NCI-H82 (cell line): ENCODE data around the gene SERPIND1.
A peak's percentile ranks its signal among the peaks of the same experiment; 100 is the strongest.
"Not testable (repeated sequence)": the region's sequence is repeated elsewhere in the genome, so short reads cannot be mapped to it uniquely, and the experiment has no call there.

ENCODE experiments used
- DNase-seq: peaks from one replicate; lab custom pipeline; 2025; lab: John Stamatoyannopoulos, UW

Gene SERPIND1

DNA sequence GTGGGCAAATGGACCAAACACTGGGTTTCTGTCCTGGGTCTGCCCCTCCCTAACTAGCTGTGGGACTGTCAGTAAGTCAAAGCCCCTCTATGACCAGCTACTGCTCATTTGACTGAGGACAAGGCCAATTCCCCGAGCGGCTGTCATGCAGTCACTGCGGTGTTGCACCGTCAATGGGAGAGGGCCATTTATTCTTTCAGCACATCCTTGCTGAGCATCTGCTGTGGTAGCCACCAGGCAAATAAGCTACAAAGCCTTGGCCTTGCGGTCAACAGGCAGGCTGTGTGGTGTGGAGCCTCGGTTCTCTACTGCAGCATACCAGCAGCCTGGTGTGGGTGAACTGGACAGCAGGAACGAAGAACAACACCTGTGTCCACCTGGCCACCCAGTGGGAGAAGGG lies 25.8 kb upstream of the SERPIND1 start:
- DNase-seq = no peak

- DNase-seq = no peak
Observed at GRCh38 chr22:20748731-20749428, 25.0 kb upstream of the SERPIND1 start.

DNA sequence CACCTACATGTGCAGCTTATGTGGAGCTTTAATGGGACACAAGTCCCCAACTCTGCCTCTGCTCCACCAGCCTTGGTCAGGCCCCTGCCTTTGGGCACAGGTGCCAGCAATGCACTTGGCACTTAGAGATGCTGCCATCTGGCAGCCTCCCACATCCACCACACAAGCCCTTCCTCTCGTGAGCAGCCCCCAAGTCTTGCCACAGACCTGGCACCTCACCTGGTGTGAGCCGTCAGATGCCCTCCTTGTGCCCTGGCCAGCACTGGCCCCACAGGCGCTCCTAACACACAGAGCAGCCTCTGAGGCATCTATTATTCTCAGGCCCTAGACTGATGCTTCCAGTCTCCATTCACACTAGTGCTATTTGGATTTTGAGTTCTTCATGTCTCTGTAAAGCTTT lies 24.5 kb upstream of the SERPIND1 start:
- no peak for DNase-seq

GRCh38 chr22:20750461-20751184 lies 23.3 kb upstream of the SERPIND1 start:
- peak; percentile 28 for DNase-seq

GRCh38 chr22:20751185-20751851 lies 22.6 kb upstream of the SERPIND1 start:
- DNase-seq = peak; percentile 34

DNA sequence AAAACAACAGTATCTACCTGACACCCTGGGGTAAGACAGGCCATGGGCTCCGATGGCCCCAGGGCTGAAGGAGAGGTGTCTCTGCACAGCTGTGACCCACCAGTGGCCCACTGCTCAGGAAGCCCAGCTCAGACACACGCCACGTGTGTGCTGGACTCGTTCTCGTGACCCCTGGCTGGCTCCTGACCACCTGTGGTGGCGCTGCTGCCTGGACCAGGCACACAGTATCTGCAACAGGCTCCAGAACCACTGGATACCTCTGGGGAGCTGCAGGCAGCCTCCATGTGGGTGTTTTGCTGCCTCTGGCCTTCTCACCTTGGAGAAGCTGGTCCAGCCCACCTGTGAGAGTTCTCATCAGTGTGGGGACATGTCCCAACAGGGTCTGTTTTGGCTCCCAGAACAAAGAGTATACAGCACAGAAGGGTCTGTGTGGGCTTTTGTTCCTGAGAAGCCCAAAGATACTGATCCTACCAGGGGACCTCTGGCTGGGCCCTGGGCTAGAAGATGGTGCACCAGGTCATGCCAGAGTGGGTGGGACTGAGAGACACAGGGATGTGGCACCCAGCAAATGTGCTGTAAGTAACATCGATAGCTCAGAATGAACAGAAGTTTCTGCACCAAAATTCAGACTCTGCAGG lies 21.7 kb upstream of the SERPIND1 start:
- no peak for DNase-seq

GRCh38 chr22:20752873-20753272 lies 21.0 kb upstream of the SERPIND1 start:
- DNase-seq = no peak

DNA sequence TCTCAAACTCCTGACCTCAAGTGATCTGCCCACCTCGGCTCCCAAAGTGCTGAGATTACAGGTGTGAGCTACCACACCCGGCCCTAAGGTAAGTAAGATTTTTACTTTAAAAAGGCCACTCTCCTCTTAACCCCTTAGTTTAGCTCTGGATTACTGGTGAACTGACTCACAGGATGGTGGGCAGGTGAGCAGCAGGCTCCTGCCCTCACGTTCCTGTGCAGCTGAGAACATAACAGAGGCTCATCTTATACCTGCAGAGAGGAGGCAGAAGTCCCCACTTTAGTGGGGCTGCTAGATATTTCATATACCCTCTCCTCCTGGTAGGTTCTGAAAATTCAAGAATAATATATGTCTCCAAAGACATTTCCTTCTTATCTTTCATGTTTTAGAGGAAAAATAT lies 17.1 kb upstream of the SERPIND1 start:
- no peak for DNase-seq

- peak; percentile 51 for DNase-seq
Observed at GRCh38 chr22:20758688-20759087, 15.2 kb upstream of the SERPIND1 start.

GRCh38 chr22:20760084-20760483 lies 13.8 kb upstream of the SERPIND1 start:
- DNase-seq = no peak

DNA sequence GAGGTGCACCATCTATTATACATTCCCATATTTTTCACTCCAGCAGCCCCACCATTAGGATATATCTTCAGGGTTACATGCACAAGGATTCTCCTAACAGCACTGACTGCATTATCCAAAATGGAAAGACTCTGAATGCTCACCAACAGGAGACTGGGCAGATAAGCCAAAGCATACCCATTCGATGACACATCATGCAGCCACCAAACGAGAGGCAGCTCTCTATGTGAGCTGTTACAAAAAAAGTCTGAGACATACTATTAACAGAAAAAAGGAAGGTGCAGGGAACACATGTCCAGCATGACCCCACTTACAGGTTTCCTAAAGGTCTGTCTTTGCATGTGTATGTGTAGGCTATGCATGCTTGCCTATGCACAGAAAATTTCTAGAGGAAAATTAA lies 12.4 kb upstream of the SERPIND1 start:
- no peak for DNase-seq

DNA sequence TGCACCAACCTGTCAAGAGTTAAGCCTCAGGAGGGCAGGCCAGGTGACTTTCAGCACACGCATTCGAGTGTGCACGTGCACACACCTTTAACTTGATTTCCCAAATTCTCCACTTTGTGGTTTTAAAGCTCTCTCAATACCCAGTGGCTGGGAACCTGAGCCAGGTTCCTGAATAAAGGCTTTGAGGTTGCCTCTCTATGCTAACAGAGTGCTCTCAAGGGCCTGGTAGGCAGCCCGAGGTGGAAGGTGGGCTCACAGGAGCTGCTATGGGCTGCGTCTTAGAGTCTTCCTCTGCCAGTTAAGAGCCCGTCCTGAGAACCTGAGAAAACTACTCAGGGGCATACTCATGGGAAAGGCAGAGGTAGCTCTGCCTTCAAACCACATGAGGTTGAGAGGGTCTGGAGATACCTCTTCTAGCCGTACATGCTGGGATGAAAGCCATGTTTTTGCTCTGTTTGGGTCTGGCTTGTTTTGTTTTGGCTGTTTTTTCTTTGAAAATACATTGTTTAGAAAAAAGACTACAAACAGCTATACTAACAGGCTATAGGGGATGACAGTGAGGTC lies 11.6 kb upstream of the SERPIND1 start:
- DNase-seq = no peak

- no peak for DNase-seq
Observed at GRCh38 chr22:20763630-20764470, 10.1 kb upstream of the SERPIND1 start.

DNA sequence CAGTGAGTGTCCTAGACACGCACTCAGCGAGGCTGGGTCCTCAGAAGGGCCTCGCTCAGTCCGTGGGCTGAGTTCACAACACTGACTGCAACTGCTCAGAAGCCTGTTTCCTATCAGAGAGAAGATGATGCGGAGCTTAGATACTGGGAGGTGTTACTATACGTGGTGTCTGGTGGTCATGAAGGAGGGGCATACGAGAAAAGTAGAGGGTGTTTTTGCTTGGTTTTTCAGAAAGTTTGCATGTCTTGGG lies 9.5 kb upstream of the SERPIND1 start:
- DNase-seq = no peak

DNA sequence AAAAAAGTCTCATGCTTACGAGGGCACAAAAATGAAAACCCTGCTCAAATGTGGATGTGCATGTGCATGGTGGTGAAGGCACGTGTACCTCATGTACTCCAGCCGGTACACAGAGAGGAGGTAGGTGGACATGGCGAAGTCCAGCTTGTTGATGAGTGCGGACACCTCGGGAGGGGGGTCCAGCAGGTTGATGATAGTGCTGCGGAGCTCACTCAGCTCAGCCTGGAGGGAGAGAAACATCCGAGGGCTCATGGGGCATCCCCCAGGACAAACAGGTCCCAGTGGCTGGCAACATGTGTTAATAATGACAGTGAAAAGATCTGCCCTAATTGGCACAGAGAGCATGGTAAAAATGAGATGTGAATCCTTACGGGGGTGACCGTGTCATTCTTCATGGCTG lies 9.2 kb upstream of the SERPIND1 start:
- DNase-seq = no peak

DNA sequence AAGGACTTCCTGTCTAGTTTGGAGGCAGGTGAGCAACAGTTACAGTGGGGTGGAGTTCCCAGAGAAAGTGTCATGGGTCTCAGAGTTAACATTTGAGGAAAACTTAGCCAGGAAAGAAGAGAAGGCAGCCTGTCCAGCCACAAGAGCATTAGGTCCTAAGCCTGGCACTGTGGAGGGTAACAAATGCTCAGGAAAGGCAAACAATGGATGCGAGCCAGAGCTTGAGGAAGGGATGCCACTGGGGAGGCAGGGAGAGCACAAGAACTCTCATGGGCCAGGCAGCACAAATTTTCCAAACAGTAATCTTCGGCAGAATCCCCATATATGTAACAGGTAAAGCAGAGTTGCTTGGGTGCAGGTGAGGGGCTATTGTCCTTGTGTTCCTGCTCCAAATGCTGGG lies 8.0 kb upstream of the SERPIND1 start:
- DNase-seq = no peak

GRCh38 chr22:20766530-20766929 lies 7.4 kb upstream of the SERPIND1 start:
- DNase-seq = no peak

DNA sequence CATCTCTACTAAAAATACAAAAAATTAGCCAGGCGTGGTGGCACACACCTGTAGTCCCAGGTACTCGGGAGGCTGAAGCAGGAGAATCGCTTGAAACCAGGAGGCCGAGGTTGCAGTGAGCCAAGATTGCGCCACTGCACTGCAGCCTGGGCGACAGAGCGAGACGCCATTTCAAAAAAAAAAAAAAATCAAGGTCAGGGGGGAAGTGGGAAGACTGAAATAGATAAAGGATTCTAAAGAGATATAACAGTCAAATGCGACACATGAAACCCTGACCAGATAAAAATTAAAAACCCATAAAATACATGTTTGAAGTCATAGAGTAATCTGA lies 4.5 kb upstream of the SERPIND1 start:
- not testable (repeated sequence) for DNase-seq

- no peak for DNase-seq
Observed at GRCh38 chr22:20771918-20772625, 1.8 kb upstream of the SERPIND1 start.

- no peak for DNase-seq
Observed at GRCh38 chr22:20774882-20775281, 969 bp downstream of the SERPIND1 start.

DNA sequence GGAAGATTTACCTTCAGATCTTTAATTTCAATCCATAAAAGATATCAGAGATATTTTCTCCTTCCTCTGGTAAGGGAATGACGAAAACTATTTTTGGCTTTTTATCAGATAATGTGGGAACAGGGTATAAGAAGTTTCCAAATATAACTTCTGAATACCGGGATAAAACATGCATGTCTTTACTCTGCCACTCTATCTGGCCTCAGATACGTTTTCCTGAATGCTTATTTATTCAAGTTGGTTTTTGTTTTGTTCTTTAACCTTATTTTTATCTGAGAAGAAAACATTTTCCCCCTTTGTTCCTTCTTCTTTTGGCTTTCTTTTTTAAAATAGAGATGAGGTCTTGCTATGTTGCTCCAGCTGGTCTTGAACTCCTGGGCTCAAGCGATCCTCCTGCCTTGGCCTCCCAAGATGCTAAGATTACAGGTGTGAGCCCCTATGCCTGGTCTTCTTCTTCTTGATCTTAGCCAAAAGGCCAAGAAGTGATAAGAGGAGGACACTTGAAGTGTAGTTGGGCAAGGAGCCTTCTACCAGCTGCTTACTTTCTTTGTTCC lies 1.5 kb downstream of the SERPIND1 start:
- DNase-seq = no peak
